Measurements from ENCODE around the gene IL18R1.

- TF ChIP-seq EZH2phosphoT487 (IDR thresholded peaks at IDR 0.05; ENCODE audit: insufficient read depth, low read depth) (no peak), EZH2 (IDR thresholded peaks at IDR 0.05; ENCODE audit: insufficient read depth, poor library complexity, severe bottlenecking) (no peak)
Measured at GRCh38 chr2:102345329-102345920, 10.2 kb upstream of the IL18R1 start.
